ENCODE results near the gene DYNC1LI2.
"Not testable (repeated sequence)": the region's sequence is repeated elsewhere in the genome, so short reads cannot be mapped to it uniquely, and the experiment has no call there.

DYNC1LI2 gene

GRCh38 chr16:66687906-66688625 lies 63.3 kb downstream of the DYNC1LI2 start:
- Mint-ChIP-seq H3K27me3 (ENCODE audit: low read depth, poor library complexity) (peaks cover 9% of the 10 kb centered on the region), H3K4me3 (no peak overlapping the region), H3K27ac (no peak overlapping the region), H3K9me3 (no peaks in the 10 kb centered on the region), H3K4me1 (peaks cover 20% of the 10 kb centered on the region), H3K36me3 (ENCODE audit: low read depth) (no peaks in the 10 kb centered on the region)
- DNase-seq, result no peak
- no peak for TF ChIP-seq CTCF (IDR thresholded peaks at IDR 0.05)

- not testable (repeated sequence) for H3K27ac Mint-ChIP-seq; H3K27me3 Mint-ChIP-seq (ENCODE audit: low read depth, poor library complexity); H3K9me3 Mint-ChIP-seq; H3K4me3 Mint-ChIP-seq; H3K36me3 Mint-ChIP-seq (ENCODE audit: low read depth); DNase-seq
- peaks cover 20% of the 10 kb centered on the region for H3K4me1 Mint-ChIP-seq
These were observed 65.8 kb downstream of the DYNC1LI2 start for GRCh38 chr16:66685501-66686115.

GRCh38 chr16:66682271-66682670 lies 69.1 kb downstream of the DYNC1LI2 start:
- Mint-ChIP-seq H3K4me3 (no peak overlapping the region), H3K36me3 (ENCODE audit: low read depth) (peaks cover 8% of the 10 kb centered on the region), H3K4me1 (peaks cover 15% of the 10 kb centered on the region), H3K9me3 (no peaks in the 10 kb centered on the region), H3K27me3 (ENCODE audit: low read depth, poor library complexity) (peaks cover 9% of the 10 kb centered on the region), H3K27ac (no peak overlapping the region)
- DNase-seq, result no peak
- no peak for TF ChIP-seq CTCF (IDR thresholded peaks at IDR 0.05)

- DNase-seq, result no peak
- no peak for TF ChIP-seq CTCF (IDR thresholded peaks at IDR 0.05)
- Mint-ChIP-seq H3K27me3 (ENCODE audit: low read depth, poor library complexity) (peaks cover 9% of the 10 kb centered on the region), H3K4me3 (no peak overlapping the region), H3K27ac (no peak overlapping the region), H3K36me3 (ENCODE audit: low read depth) (peaks cover 8% of the 10 kb centered on the region), H3K9me3 (no peaks in the 10 kb centered on the region), H3K4me1 (peaks cover 21% of the 10 kb centered on the region)
These were observed 69.7 kb downstream of the DYNC1LI2 start for GRCh38 chr16:66681676-66682075.

- H3K9me3 Mint-ChIP-seq, result no peaks in the 10 kb centered on the region
- peaks cover 3% of the 10 kb centered on the region for H3K27me3 Mint-ChIP-seq (ENCODE audit: low read depth, poor library complexity)
- H3K27ac Mint-ChIP-seq, result no peak overlapping the region
- DNase-seq, result no peak
- peaks cover 14% of the 10 kb centered on the region for H3K36me3 Mint-ChIP-seq (ENCODE audit: low read depth)
- H3K4me3 Mint-ChIP-seq, result no peak overlapping the region
- H3K4me1 Mint-ChIP-seq, result peaks cover 17% of the 10 kb centered on the region
- TF ChIP-seq CTCF (IDR thresholded peaks at IDR 0.05), result no peak
These were observed 73.1 kb downstream of the DYNC1LI2 start for GRCh38 chr16:66678337-66678736.

- H3K27ac Mint-ChIP-seq, result no peak overlapping the region
- H3K4me1 Mint-ChIP-seq, result peaks cover 17% of the 10 kb centered on the region
- H3K27me3 Mint-ChIP-seq (ENCODE audit: low read depth, poor library complexity), result peaks cover 3% of the 10 kb centered on the region
- DNase-seq, result no peak
- H3K9me3 Mint-ChIP-seq, result no peaks in the 10 kb centered on the region
- peaks cover 14% of the 10 kb centered on the region for H3K36me3 Mint-ChIP-seq (ENCODE audit: low read depth)
- H3K4me3 Mint-ChIP-seq, result no peak overlapping the region
- no peak for TF ChIP-seq CTCF (IDR thresholded peaks at IDR 0.05)
These were observed 73.6 kb downstream of the DYNC1LI2 start for GRCh38 chr16:66677836-66678235.

Data from nephron progenitor cell (in vitro differentiated cells).